HG03469 (cell line): ENCODE results near the gene PLEKHN1.

Source experiments
- ATAC-seq: cut with Tn5 transposase; IDR thresholded peaks from one replicate; pipeline ENCODE4 v1.9.1; 2021; ENCODE audit warnings: mild to moderate bottlenecking, moderate library complexity, moderate number of reproducible peaks; ENCODE audit not compliant: unreplicated experiment

The PLEKHN1 gene

GRCh38 chr1:966135-966703 is at the start of gene PLEKHN1:
Gene PLEKHN1 (plus strand): TSS chr1:966482. CDS start chr1:966532, 50 bp downstream.
- no peak for ATAC-seq

GRCh38 chr1:917076-917459 is 49.2 kb upstream of the PLEKHN1 start:
- no peak for ATAC-seq

GRCh38 chr1:917466-918091 is 48.7 kb upstream of the PLEKHN1 start:
- no peak for ATAC-seq

- no peak for ATAC-seq
These were observed 47.9 kb upstream of the PLEKHN1 start for GRCh38 chr1:918353-918752.

- ATAC-seq, result no peak
These were observed 47.4 kb upstream of the PLEKHN1 start for GRCh38 chr1:918843-919242.

GRCh38 chr1:919271-919872 is 46.9 kb upstream of the PLEKHN1 start:
- ATAC-seq, result no peak

GRCh38 chr1:920010-920409 is 46.3 kb upstream of the PLEKHN1 start:
- no peak for ATAC-seq

- no peak for ATAC-seq
These were observed 45.8 kb upstream of the PLEKHN1 start for GRCh38 chr1:920521-920920.

GRCh38 chr1:921011-921837 is 45.1 kb upstream of the PLEKHN1 start:
- no peak for ATAC-seq

GRCh38 chr1:923131-923990 is 42.9 kb upstream of the PLEKHN1 start, which contains the start of gene SAMD11:
Gene SAMD11 (plus strand): TSS chr1:923923. CDS start chr1:924432, 509 bp downstream.
- no peak for ATAC-seq

GRCh38 chr1:923991-924655 is 42.2 kb upstream of the PLEKHN1 start:
- ATAC-seq, result no peak

- ATAC-seq, result no peak
These were observed 41.4 kb upstream of the PLEKHN1 start for GRCh38 chr1:924656-925560.

- no peak for ATAC-seq
These were observed 40.5 kb upstream of the PLEKHN1 start for GRCh38 chr1:925561-926421.

- no peak for ATAC-seq
These were observed 39.0 kb upstream of the PLEKHN1 start for GRCh38 chr1:927234-927633.

GRCh38 chr1:927748-928147 is 38.5 kb upstream of the PLEKHN1 start:
- no peak for ATAC-seq

- no peak for ATAC-seq
These were observed 37.2 kb upstream of the PLEKHN1 start for GRCh38 chr1:928825-929661.
